Left colon (tissue), 2 donors: Measurements from ENCODE around the gene FRK. TPM values are rescaled to one million over a fixed set of nuclear protein-coding genes. Genes with fewer than 3 reads are reported as not detected.
A peak's percentile ranks its signal among the peaks of the same experiment; 100 is the strongest.
"Not testable (repeated sequence)": the region's sequence is repeated elsewhere in the genome, so short reads cannot be mapped to it uniquely, and the experiment has no call there.

Experiments
- ATAC-seq: fragments of 200-7000 bp; cut with Tn5 transposase; one replicate; pipeline ENCODE4 v1.9.1; 2020; ENCODE audit warnings: mild to moderate bottlenecking, moderate library complexity
- DNase-seq, 2 donors: peaks; one replicate each; pipeline ENCODE4 v3.0.0-alpha.2; 2020
- intact Hi-C, 2 donors: fragments of 100-400 bp; cut with DNase I in 1 of 2; cut with micrococcal nuclease in 1 of 2; formaldehyde crosslinking; loops; one replicate each; pipeline versions ENCODE4 v1.11.2 to v1.14.0; 2022; cut with DNase I, micrococcal nuclease
- total RNA-seq, 2 donors: library from RNA; stranded (reverse); fragmentation: NEBNext Ultra II Directional; extraction: Animal tissue kit (Norgen Biotek cat#: 25700); gene quantifications; one replicate each; pipeline ENCODE4 v1.2.1, GENCODE V29; 2021
- donor health status: DM: no; HTN: no; CAD: no.
- donor health status: DM: yes; HTN: yes; CAD: no.

FRK gene
- total RNA-seq, 2 donors from 2014 or later: 22.6 to 27.6 TPM

DNA sequence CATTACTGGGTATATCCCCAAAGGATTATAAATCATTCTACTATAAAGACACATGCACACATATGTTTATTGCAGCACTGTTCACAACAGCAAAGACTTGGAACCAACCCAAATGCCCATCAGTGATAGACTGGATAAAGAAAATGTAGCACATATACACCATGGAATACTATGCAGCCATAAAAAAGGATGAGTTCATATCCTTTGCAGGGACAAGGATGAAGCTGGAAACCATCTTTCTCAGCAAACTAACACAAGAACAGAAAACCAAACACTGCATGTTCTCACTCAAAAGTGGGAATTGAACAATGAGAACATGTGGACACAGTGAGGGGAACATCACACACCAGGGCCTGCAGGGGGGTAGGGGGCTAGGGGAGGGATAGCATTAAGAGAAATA lies 14.4 kb downstream of the FRK start:
- ATAC-seq, intact Hi-C loops, DNase-seq: not testable (repeated sequence)

DNA sequence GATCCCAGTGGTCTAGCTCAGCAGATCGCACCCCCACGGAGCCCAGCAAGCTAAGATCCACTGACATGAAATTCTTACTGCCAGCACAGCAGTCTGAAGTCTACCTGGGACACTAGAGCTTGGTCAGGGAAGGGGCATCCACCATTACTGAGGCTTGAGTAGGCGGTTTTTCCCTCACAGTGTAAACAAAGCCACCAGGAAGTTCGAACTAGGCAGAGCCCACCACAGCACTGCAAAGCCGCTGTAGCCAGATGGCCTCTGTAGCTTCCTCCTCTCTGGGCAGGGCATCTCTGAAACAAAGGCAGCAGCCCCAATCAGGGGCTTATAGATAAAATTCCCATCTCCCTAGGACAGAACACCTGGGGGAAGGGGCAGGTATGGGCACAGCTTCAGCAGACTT lies 18.8 kb downstream of the FRK start:
- no peak for DNase-seq
- intact Hi-C loops: no loop called here
- ATAC-seq: no peak

DNA sequence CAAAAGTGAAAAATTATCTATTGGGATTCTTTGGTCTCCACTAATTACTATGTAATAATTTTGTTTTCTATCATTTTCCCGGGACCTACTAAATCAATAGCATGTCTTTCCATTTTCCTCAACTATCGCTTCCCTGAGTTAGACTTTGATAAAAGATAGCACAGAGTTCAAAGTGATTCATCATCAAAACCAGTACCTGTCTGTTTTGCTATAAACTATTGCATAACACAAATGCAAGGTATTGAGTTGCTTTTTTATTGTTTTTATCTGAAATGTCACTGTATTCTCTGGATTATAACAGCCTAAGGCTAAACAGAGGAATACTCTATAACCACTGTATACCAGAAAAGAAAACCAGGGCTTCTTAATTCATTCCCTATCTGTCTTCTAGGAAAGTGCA lies 19.7 kb downstream of the FRK start:
- DNase-seq (no peak), ATAC-seq (peak; percentile 55)
- intact Hi-C loops: no loop called here

DNA sequence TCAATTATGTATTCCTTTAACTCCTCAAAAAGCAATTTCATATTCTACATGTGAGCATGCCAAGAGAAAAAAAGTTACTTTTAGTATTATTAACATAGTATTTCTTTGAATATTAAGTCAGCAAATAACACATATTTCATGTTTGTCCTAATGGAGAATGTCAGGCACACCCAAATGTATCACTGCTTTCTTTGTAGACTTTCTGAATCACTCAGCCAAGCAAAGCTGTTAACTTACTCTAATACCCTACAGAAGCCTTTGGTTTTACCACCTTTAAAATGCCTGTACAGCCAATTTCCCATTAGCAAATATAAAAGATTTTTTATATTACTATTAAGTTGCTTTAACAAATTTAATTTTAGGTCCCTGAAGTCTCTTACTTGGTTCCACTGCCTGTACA lies 23.8 kb downstream of the FRK start:
- ATAC-seq: no peak
- intact Hi-C loops: no loop called here
- no peak for DNase-seq

DNA sequence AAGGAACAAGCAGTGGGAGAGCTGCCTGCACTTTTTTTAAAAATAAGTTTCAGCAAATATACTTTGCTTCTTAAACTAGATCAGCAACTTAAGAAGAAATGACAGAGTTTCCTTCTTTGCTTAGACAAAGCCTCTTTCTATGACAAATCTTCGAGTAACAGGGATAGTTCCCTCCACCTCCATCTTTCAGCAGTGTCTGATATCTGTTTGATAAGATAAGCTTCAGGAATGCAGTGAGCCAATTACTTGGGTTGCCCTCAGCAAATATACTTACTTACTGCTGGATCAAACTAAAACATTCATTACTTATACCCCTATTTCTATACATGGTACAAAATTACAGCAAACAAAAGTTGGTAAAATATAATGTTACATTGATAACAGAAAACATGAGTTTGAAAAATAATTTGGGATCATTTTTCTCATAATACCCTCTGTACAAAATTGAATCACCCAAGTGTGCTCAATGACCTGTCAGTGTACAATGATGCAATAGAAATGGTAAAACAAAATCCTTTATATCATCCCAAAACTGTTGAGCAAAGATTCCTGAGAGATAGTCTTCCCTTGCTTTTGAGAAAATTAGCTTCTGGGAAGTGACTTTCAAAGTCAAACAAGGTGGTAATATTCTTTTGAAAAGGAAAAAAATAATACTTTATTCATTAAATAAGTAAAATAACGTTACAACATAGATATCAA lies 24.5 kb downstream of the FRK start:
- no peak for ATAC-seq

DNA sequence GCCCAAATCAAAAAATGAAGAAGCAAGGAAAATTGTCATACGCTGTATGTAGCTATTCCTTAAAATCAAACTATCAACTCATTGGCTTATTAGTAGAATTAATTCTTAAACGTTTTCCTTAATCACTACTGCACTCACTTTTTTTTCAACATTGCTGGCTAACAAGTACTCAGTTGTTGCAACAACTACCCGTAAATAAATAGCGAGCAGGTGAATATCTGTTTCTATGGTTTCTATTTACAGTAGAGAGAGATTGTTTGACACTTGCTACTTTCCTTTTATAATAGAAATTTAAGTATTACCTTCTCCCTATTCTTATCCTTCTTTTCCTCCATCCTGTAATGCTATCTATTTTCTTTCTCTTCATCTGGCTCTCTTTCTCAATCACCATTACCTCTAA lies 25.1 kb downstream of the FRK start:
- ATAC-seq (no peak), DNase-seq (no peak)
- intact Hi-C loops: no loop called here

More for the DNA sequence above, 24.5 kb downstream of the FRK start:
- no peak for DNase-seq
- intact Hi-C loops: no loop called here

- DNase-seq: no peak
- no peak for ATAC-seq
- intact Hi-C loops: no loop called here
Measured at GRCh38 chr6:116034327-116034726, 26.4 kb downstream of the FRK start.

DNA sequence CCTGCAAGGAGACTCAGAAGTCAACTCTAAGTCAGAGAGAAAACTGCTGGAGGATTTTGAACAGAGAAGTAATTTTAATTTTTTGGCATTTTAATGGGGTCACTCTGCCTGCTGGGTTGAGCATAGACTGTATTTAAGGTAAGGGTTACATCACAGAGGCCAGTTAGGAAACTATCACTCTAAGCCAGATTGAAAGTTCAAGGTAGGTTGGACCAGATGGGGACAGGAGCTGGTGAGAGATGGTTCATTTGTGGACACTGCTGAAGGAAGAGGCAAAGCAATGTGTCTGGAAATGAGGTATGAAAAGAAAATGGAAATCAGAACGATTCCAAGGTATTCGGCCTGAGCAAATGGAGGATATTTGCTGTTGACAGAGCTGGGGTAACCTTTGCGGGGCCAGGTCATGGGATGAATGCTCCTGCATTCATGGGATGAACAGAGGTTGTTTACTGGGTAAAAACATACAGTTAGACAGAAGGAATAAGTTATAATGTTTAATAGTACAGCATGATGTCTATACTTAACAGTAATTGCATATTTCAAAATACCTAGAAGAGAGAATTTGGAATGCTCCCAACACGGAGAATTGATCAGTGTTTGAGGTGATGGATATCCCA lies 26.9 kb downstream of the FRK start:
- ATAC-seq (no peak), DNase-seq (no peak)
- intact Hi-C loops: no loop called here

DNA sequence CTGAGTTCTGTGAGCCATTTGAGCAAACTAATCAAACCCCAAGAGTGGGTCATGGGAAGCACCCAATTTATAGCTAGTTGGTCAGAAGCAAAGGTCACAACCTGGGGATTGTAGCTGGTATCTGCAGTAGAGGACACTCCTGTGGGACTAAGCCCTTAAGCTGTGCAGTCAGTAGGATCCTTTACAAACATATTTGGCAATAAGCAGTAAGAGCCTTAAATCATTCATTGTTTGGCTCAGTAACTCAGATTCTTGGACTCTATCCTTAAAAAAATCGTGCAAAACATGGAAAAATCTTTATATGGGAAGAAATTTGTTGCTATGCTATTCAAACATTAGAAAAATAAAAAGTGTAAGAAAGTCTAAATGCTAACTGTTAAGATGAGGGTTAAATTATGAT lies 29.9 kb downstream of the FRK start:
- DNase-seq (no peak), ATAC-seq (no peak)
- intact Hi-C loops: no loop called here

DNA sequence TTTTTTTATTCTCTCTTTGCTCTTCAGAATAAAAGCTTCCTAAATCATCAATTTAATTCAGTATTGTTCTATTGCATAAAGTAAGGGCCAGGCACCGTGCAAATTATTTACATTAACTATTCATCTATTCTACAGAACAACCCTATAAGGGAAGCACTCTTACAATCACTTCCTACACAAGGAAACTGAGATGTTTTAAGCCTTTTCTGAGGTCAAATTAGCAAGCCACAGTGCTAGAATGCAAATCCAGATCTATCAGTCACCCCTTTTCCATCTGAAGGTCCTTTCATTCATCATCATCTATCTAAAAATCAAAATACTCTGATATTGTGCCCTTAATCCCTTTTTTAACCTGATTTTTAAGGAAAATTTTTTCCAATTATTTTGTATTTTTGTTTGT lies 31.2 kb downstream of the FRK start:
- ATAC-seq: no peak
- no peak for DNase-seq
- intact Hi-C loops: no loop called here

- DNase-seq (no peak), ATAC-seq (no peak)
- intact Hi-C loops: no loop called here
Measured at GRCh38 chr6:116028233-116028632, 32.5 kb downstream of the FRK start.

- no peak for DNase-seq
- peak; percentile 18 for ATAC-seq
- intact Hi-C loops: no loop called here
Measured at GRCh38 chr6:116027801-116028200, 32.9 kb downstream of the FRK start.

- DNase-seq (no peak), ATAC-seq (no peak)
- intact Hi-C loops: no loop called here
Measured at GRCh38 chr6:116025405-116025804, 35.3 kb downstream of the FRK start.

GRCh38 chr6:116022841-116023445 lies 37.7 kb downstream of the FRK start:
- intact Hi-C loops: no loop called here
- ATAC-seq: no peak
- no peak for DNase-seq

DNA sequence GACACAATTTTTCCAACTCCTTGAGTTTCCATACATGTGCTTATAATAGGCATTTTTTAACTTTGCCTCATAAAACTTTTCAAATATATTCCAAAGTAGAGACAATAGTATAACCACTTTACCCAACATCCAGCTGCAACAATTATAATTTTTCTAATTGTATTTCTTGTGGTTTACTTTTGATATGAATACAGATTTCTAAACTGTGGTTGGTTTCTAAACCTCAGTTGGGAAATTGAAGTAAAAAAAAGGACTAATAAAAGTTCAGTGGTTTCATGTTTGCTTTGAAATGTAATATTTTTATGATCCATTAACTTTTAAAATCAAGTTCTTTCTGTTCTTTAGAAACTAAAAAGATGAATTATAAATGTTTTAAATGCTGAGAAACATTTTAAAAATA lies 40.0 kb downstream of the FRK start:
- intact Hi-C loops: no loop called here
- ATAC-seq (no peak), DNase-seq (no peak)

GRCh38 chr6:116019428-116019827 lies 41.3 kb downstream of the FRK start:
- DNase-seq (no peak), ATAC-seq (no peak)
- intact Hi-C loops: no loop called here

DNA sequence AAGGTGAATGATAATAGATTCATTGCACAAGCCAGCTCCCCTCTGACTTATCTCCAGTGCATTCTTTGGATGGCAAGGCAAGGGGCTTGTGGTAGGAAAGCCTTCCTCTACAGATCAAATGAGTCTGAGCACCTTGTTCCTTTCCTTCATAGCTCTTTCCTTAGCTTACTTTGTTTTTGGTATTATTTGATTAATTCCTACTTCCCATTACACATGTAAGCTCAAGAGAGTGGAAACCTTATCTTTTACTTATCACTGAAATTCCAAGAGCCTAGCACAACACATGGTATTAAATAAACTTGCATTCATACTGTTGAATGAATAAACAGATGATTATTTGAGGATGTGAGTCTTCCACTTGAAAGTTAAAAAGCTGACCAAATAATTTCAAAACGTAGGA lies 41.7 kb downstream of the FRK start:
- ATAC-seq (no peak), DNase-seq (no peak)
- intact Hi-C loops: no loop called here

DNA sequence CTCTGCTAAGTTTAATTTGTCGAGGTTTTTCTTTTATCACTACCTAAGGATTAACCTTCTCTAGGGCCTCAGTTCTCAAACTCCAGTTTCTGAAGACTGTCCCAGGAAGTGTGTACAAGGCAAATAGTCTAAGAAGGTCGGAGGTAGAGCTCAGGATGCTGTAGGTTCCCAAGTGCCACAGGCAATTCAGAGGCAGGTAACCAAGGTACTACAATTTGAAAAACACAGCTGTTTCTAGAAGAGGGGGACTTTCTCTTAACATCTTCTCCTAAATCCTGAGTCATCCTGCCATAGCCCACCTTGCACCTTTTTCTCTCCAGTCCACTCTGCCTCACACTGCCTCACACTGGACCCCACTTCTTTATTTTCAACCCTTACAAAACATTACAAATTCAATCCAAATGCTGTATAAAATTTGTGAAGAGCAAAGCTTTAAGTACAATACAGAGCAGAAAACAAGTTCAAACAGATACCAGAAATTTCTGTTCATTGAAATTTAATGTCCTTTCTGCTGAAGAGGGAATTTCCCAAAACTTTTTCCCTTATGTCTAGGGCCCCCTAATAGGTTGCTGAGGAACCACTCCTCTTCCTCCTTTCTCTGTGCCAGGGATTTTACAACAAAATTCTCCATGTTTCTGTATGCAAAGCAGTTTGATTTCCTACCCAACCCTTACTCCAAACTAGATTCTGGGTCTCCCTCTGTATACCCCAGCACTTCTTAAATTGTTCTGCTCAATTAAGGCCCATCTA lies 43.0 kb downstream of the FRK start:
- intact Hi-C loops: no loop called here
- DNase-seq: no peak
- ATAC-seq: peak; percentile 21

GRCh38 chr6:116016846-116017545 lies 43.7 kb downstream of the FRK start:
- DNase-seq: no peak
- intact Hi-C loops: no loop called here
- ATAC-seq: peak; percentile 25
